ENCODE data around the gene TMEM174.

DNA sequence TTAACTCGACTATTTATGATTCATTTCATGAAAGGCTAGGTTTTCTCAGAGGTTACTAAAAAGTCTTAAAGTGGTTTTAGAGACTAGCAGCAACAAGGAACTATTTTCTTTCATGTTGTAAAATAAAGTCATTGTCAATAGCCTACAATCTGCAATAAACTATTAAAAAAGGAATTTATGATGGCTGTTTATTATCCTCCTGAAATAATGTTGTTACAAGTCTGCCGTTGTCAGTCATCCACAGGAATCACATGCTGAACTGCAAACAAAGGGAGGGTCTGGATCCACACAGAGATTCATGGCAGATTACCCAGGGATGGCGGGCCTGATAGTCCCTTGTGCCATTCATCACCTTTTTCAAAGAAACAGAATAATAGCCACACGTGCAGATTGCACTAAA is 49.2 kb downstream of the TMEM174 start:
- TF ChIP-seq POLR2A (IDR thresholded peaks at IDR 0.05; ENCODE audit: low read depth, low read length) (no peak), POLR2AphosphoS5 (IDR thresholded peaks at IDR 0.05; ENCODE audit: low read depth, low read length) (no peak)
